Measurements from ENCODE around the gene HLA-DMA.

- no peak for TF ChIP-seq NANOG (IDR thresholded peaks at IDR 0.05; ENCODE audit: insufficient read depth, low read depth, low read length, poor library complexity, severe bottlenecking)
- no peak for TF ChIP-seq SP2 (IDR thresholded peaks at IDR 0.05; ENCODE audit: low read length)
- TF ChIP-seq EZH2 (IDR thresholded peaks at IDR 0.05; ENCODE audit: low read depth, low read length, severe bottlenecking) = no peak
- TF ChIP-seq ZNF274 (IDR thresholded peaks at IDR 0.05; ENCODE audit: borderline replicate concordance, extremely low read depth, low read length) = no peak
- TF ChIP-seq CTCF (IDR thresholded peaks at IDR 0.05; ENCODE audit: control extremely low read depth in 1 of 3, insufficient read depth in 1 of 3, low read depth in 1 of 3, low read length in 3 of 3) = no peak
- no peak for TF ChIP-seq CEBPB (IDR thresholded peaks at IDR 0.05; ENCODE audit: low read depth, low read length)
- no peak for TF ChIP-seq BCL11A (IDR thresholded peaks at IDR 0.05; ENCODE audit: low read depth in 2 of 2, low read length in 2 of 2)
- TF ChIP-seq EP300 (IDR thresholded peaks at IDR 0.05; ENCODE audit: borderline replicate concordance in 1 of 2, low read depth in 2 of 2, low read length in 2 of 2) = no peak
- no peak for TF ChIP-seq POLR2A (IDR thresholded peaks at IDR 0.05; ENCODE audit: control extremely low read depth in 1 of 2, low read depth in 2 of 2, low read length in 2 of 2)
- no peak for TF ChIP-seq BACH1 (IDR thresholded peaks at IDR 0.05; ENCODE audit: low read length)
- TF ChIP-seq RAD21 (IDR thresholded peaks at IDR 0.05 in 1 of 2, conservative IDR thresholded peaks at IDR 0.05 in 1 of 2; ENCODE audit: low read depth in 2 of 2, low read length in 2 of 2) = no peak
- TF ChIP-seq SP1 (IDR thresholded peaks at IDR 0.05; ENCODE audit: low read depth, low read length) = no peak
- no peak for TF ChIP-seq CREB1 (IDR thresholded peaks at IDR 0.05)
- TF ChIP-seq EGR1 (IDR thresholded peaks at IDR 0.05; ENCODE audit: borderline replicate concordance, low read depth, low read length) = no peak
Observed at GRCh38 chr6:32991972-32992371, 39.1 kb upstream of the HLA-DMA start.

Measured in H1 (cell line).